Measurements from ENCODE around the gene GPRIN2. TPM values are rescaled to one million over a fixed set of nuclear protein-coding genes. Genes with fewer than 3 reads are reported as not detected.

GPRIN2 gene
- total RNA-seq, 1 experiment from 2014 or later = 3.1 TPM

DNA sequence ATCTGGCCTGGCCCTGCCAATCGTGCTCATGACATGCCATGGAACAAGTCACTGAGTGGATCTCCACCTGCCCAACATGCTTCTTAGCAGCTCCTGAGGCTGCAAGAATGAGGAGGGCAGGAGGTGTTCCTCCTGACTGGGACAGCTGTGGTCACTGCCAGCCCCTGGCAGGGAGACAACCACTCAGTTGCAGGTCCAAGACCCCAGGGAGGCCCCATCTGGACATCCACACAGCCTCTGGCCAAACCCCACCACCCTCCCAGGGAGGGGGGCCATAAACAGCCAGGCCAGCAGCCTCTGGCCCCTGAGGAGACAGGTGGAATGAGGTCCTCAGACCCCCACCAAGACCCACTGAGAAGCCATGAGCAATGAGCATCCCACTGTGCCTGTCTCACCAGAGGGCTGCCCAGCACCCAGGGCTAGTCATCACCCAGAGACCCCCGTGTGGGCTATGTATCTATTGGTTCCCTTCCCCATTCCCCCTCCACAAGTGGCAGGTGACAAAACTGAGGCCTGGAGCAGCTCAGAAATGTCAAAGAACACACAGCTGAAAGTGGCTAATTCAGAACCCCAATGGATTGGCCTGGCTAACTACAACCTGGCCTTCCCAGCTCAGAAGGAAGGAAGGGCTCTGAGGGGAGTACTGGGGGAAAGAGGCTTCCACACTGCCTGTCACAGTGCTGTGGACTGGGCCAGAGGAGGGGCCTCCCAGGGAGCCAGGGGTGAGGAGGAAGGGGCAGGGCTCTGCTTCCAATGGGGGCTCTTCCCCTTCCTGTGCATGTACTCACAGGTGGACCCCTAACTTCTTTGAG, 3.0 kb downstream of the GPRIN2 start:
- Histone ChIP-seq H3K9ac (ENCODE audit: low read length) (no peak overlapping the region), H3K4me3 (ENCODE audit: low read length) (no peak overlapping the region), H3K4me2 (ENCODE audit: low read length) (no peak overlapping the region), H3F3A (ENCODE audit: low read length, unreplicated experiment) (no peaks in the 10 kb centered on the region), H3K27ac (ENCODE audit: low read length) (no peak overlapping the region), H3K9me3 (ENCODE audit: low read length) (no peaks in the 10 kb centered on the region), H2AFZ (ENCODE audit: low read length) (no peak overlapping the region), H4K20me1 (ENCODE audit: low read length) (no peaks in the 10 kb centered on the region), H3K79me2 (ENCODE audit: low read length) (no peaks in the 10 kb centered on the region), H3K9me2 (replicated peaks; ENCODE audit: low read length) (no peaks in the 10 kb centered on the region), H3K27me3 (ENCODE audit: low read length) (no peaks in the 10 kb centered on the region), H3K36me3 (ENCODE audit: low read depth, low read length) (no peaks in the 10 kb centered on the region), H3K4me1 (ENCODE audit: insufficient read depth, low read length) (no peaks in the 10 kb centered on the region)
- ATAC-seq = no peak
- ChIA-PET POLR2A (ENCODE audit: unreplicated experiment) (no interaction called here), CTCF (no interaction called here)
- TF ChIP-seq EZH2 (IDR thresholded peaks at IDR 0.05; ENCODE audit: low read length, unreplicated experiment) = no peak
- TF ChIP-seq EZH2phosphoT487 (IDR thresholded peaks at IDR 0.05; ENCODE audit: borderline replicate concordance, low read length) = no peak
- TF ChIP-seq, protein P1, sequence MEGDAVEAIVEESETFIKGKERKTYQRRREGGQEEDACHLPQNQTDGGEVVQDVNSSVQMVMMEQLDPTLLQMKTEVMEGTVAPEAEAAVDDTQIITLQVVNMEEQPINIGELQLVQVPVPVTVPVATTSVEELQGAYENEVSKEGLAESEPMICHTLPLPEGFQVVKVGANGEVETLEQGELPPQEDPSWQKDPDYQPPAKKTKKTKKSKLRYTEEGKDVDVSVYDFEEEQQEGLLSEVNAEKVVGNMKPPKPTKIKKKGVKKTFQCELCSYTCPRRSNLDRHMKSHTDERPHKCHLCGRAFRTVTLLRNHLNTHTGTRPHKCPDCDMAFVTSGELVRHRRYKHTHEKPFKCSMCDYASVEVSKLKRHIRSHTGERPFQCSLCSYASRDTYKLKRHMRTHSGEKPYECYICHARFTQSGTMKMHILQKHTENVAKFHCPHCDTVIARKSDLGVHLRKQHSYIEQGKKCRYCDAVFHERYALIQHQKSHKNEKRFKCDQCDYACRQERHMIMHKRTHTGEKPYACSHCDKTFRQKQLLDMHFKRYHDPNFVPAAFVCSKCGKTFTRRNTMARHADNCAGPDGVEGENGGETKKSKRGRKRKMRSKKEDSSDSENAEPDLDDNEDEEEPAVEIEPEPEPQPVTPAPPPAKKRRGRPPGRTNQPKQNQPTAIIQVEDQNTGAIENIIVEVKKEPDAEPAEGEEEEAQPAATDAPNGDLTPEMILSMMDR (conservative IDR thresholded peaks at IDR 0.05; ENCODE audit: low read depth, low read length) = no peak
- no TSS peak for BruUV-seq (replicated peaks)
- no peak for DNase-seq
- intact Hi-C loops (cut with micrococcal nuclease) = no loop called here

DNA sequence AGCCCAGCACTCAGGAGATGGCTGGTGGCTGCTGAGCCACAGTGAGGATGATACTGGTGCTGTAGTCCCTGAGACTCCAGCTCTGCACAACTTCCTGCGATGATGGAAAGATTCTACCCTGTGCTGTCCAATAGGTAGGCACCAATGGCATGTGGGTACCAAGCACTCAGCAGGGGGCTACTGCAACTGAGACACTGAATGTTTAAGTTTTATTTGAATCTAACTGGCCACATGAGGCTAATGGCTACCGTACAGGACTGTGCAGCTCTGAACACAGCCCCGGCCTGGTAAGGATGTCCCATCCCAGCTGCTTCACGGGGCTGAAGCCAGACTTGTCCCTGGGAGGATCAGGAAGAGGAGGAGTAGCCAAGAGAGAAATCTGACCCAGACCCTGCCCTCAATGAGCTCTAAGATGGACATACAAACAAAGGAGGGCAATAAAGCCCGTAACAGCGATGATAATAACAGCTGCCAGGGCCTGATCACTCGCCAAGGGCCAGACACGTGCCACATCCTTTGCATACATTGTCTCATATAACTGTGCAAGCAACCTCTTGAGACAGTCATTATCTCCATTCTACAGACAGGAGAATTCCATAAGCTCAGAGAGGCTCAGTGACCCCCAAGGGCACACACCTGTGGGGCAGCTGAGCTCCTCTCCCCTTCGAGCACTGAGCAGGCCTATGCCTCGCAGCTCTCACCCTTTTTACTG, 3.8 kb downstream of the GPRIN2 start:
- Histone ChIP-seq H3K4me1 (ENCODE audit: insufficient read depth, low read length) (no peaks in the 10 kb centered on the region), H3K4me3 (ENCODE audit: low read length) (no peak overlapping the region), H3K9me3 (ENCODE audit: low read length) (no peaks in the 10 kb centered on the region), H3K79me2 (ENCODE audit: low read length) (no peaks in the 10 kb centered on the region), H3K9ac (ENCODE audit: low read length) (no peak overlapping the region), H3F3A (ENCODE audit: low read length, unreplicated experiment) (no peaks in the 10 kb centered on the region), H3K36me3 (ENCODE audit: low read depth, low read length) (no peaks in the 10 kb centered on the region), H3K9me2 (replicated peaks; ENCODE audit: low read length) (no peaks in the 10 kb centered on the region), H4K20me1 (ENCODE audit: low read length) (no peaks in the 10 kb centered on the region), H3K27me3 (ENCODE audit: low read length) (no peaks in the 10 kb centered on the region), H3K27ac (ENCODE audit: low read length) (no peak overlapping the region), H3K4me2 (ENCODE audit: low read length) (no peak overlapping the region), H2AFZ (ENCODE audit: low read length) (no peak overlapping the region)
- no peak for DNase-seq
- no peak for ATAC-seq
- POLR2A ChIA-PET (ENCODE audit: unreplicated experiment) = interaction anchor here (0.6 kb wide), 1 partner anchor 230 kb away, joined by 6 read pairs; no protein-coding TSS in a partner anchor
- CTCF ChIA-PET = no interaction called here
- intact Hi-C loops (cut with micrococcal nuclease) = no loop called here
- BruUV-seq (replicated peaks) = no TSS peak
- no peak for TF ChIP-seq EZH2 (IDR thresholded peaks at IDR 0.05; ENCODE audit: low read length, unreplicated experiment)

DNA sequence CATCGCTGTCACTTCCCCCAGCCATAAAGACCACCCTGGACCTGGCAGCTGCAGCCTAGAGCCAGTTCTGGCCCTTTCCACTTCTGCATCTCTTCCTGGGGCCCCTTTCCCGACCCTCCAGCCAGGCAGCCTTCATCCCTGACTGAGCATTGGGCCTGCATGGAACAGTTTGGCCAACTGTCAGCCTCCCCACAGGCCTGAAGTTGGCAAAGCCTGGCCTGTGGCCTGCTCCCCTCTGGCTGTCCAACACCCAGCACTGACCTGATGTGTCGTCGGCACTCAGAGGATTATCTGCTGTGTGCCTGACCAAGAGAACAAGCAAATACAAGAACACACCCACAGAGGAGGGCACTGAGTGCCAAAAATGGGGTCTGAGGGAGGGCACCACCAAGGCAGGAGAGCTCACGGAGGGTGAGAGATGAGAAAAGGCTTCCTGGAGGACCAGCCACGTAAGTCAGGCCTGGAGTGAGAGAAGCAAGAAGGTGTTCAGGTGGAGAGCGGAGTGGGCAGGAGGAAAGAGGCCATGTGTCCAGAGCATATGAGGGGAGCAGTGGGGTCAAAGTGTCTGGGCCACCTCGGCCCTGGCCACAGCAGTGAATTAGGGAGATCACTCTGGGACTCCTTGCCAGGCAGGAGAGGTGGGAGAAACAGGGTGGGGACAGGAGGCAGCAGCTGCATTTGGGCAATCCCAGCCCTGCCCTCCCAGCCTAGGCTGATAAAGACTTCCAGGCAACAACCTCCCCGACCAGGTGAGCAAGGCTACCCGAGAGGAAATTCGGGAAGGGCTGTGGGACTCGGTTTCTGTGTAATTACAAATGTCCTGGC, 4.5 kb downstream of the GPRIN2 start:
- Histone ChIP-seq H3K27me3 (ENCODE audit: low read length) (no peaks in the 10 kb centered on the region), H4K20me1 (ENCODE audit: low read length) (no peaks in the 10 kb centered on the region), H3K4me2 (ENCODE audit: low read length) (no peak overlapping the region), H3K79me2 (ENCODE audit: low read length) (no peaks in the 10 kb centered on the region), H3F3A (ENCODE audit: low read length, unreplicated experiment) (no peaks in the 10 kb centered on the region), H3K9ac (ENCODE audit: low read length) (no peak overlapping the region), H2AFZ (ENCODE audit: low read length) (no peak overlapping the region), H3K36me3 (ENCODE audit: low read depth, low read length) (no peaks in the 10 kb centered on the region), H3K4me1 (ENCODE audit: insufficient read depth, low read length) (peaks cover 2% of the 10 kb centered on the region; the same call in 1 of the 2 replicates), H3K4me3 (ENCODE audit: low read length) (no peak overlapping the region), H3K9me2 (replicated peaks; ENCODE audit: low read length) (no peaks in the 10 kb centered on the region), H3K27ac (ENCODE audit: low read length) (no peak overlapping the region), H3K9me3 (ENCODE audit: low read length) (no peaks in the 10 kb centered on the region)
- TF ChIP-seq, protein P1 (conservative IDR thresholded peaks at IDR 0.05; ENCODE audit: low read depth, low read length) = no peak
- intact Hi-C loops (cut with micrococcal nuclease) = no loop called here
- no TSS peak for BruUV-seq (replicated peaks)
- CTCF ChIA-PET = no interaction called here
- ATAC-seq = no peak
- DNase-seq = no peak
- POLR2A ChIA-PET (ENCODE audit: unreplicated experiment) = interaction anchor here (0.6 kb wide), 1 partner anchor 229 kb away, joined by 6 read pairs; no protein-coding TSS in a partner anchor

Measured in PC-3 (cell line).